Skin epidermis (tissue), 12 donors: ENCODE results near the gene DAPK1.
A peak's percentile ranks its signal among the peaks of the same experiment; 100 is the strongest.

Source experiments
- H3K27ac ChIP-seq, 21 experiments: fragments of 200-600 bp; sonication (generic) in 11 of 21; one replicate each; pipeline ENCODE4 v1.5.0; 2020; ENCODE audit warnings: mild to moderate bottlenecking in 3 of 21, inconsistent platforms in 2 of 21, moderate library complexity in 2 of 21
- H3K4me3 ChIP-seq, 7 experiments: fragments of 200-600 bp; sonication (generic) in 2 of 7; one replicate each; pipeline ENCODE4 v1.5.0; 2020; ENCODE audit warnings: inconsistent platforms in 2 of 7, mild to moderate bottlenecking in 2 of 7, moderate library complexity in 1 of 7

Gene DAPK1

DNA sequence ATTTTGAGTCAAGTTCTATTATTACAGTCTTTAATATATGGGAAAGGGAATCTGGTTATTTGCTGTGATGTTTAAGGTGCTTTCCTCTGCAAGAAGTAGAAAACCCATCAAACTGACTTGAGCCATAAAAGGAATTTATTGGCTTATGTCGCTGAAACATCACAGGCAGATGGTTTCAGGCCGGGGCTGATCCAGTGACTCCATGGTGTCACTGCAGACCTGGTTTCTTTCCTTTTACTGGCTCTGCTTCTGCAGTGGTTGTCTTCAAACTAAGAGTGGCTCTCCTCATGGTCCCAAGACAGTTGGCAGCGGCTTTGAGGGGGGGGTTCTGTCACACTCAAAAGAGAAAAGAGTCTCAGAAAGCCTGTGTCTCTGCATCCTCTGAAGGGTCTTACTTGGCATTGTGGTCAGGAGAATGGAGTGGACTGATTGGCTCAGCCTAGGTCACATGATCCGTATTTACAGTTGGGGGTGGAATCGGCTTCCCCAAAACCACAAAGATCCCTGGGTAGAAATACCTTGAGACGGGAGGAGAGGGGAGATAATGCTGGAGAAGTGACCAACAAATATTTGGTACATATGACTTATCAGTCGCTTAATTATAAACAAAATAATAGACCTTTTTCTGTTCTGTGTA, 106.3 kb downstream of the DAPK1 start:
- H3K27ac ChIP-seq, result no peak overlapping the region
- H3K4me3 ChIP-seq, result no peak overlapping the region

- Histone ChIP-seq H3K27ac (no peak overlapping the region), H3K4me3 (no peak overlapping the region)
Observed at GRCh38 chr9:87604886-87605588, 107.4 kb downstream of the DAPK1 start.

GRCh38 chr9:87605676-87606075, 108.0 kb downstream of the DAPK1 start:
- no peak overlapping the region for H3K27ac ChIP-seq
- no peak overlapping the region for H3K4me3 ChIP-seq

- Histone ChIP-seq H3K4me3 (no peak overlapping the region), H3K27ac (peak overlapping the region in 2 of 21 experiments; percentile 3 to 49)
Observed at GRCh38 chr9:87606841-87607521, 109.3 kb downstream of the DAPK1 start.

- H3K27ac ChIP-seq, result no peak overlapping the region
- H3K4me3 ChIP-seq, result no peak overlapping the region
Observed at GRCh38 chr9:87607859-87608258, 110.2 kb downstream of the DAPK1 start.

GRCh38 chr9:87609002-87609401, 111.3 kb downstream of the DAPK1 start:
- peak overlapping the region in 1 of 21 experiments; percentile 45 for H3K27ac ChIP-seq

DNA sequence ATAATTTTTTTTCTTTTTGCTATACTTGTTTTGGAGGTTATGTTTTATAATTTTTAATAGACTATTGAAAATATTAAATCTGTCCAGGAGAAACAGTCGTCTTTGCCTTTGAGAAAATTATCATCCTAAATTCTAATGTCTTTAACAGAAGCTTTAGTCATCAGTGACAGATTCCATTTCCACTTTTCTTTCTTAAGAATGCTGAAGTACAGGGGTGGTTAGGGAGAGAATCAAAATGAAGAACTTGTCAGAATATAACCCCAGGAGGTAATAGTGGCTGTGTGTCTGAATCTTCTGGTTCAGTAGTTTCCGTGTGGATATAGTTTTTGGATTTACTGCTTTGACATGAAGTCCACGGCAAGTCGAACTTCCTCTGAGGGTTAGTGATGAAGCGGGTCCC, 111.8 kb downstream of the DAPK1 start:
- Histone ChIP-seq H3K27ac (peak overlapping the region in 3 of 21 experiments; percentile 42 to 60 (median 45)), H3K4me3 (no peak overlapping the region)

More at GRCh38 chr9:87609002-87609401, 111.3 kb downstream of the DAPK1 start:
- H3K4me3 ChIP-seq, result no peak overlapping the region

- no peak overlapping the region for H3K4me3 ChIP-seq
- peak overlapping the region in 6 of 21 experiments; percentile 40 to 65 (median 47) for H3K27ac ChIP-seq
Observed at GRCh38 chr9:87610200-87611155, 112.8 kb downstream of the DAPK1 start.

DNA sequence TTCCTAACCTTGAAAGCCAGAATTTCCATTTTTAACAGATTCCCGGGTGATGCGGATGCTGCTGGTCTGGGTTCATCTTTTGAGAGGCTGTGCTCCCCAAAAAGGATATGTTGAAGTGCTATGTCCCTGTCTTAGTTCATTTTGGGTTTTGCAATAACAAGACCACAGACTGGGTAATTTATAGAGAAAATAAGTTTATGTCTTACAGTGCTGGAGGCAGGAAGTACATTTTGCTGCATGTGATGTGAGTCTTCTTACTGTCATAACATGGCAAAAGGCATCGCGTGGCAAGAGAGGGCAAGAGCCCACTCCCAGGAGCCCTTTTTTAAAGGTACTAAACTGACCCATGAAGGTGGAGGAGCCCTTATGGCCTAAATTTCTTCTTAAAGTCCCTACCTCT, 114.1 kb downstream of the DAPK1 start:
- Histone ChIP-seq H3K4me3 (no peak overlapping the region), H3K27ac (peak overlapping the region in 1 of 21 experiments; percentile 58)

DNA sequence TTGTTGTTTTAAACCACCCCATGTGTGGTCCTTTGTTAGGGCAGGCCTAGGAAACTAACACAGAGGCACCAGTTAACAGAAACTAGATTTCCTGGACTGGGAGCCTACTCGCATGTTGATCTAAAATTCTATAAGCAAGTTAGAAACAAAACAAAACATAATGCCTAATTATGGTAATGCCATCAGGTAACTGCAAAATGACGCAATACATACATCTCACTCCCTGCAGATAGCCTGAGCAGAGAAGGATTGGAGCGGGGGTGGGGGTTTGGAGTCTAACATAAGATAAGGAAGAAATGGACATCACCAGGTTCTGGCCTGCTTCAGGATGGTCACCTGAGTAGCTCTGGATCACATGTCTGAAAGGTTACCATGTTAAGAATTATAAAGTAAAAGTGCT, 114.9 kb downstream of the DAPK1 start:
- H3K4me3 ChIP-seq, result no peak overlapping the region
- peak overlapping the region in 1 of 21 experiments; percentile 3 for H3K27ac ChIP-seq

DNA sequence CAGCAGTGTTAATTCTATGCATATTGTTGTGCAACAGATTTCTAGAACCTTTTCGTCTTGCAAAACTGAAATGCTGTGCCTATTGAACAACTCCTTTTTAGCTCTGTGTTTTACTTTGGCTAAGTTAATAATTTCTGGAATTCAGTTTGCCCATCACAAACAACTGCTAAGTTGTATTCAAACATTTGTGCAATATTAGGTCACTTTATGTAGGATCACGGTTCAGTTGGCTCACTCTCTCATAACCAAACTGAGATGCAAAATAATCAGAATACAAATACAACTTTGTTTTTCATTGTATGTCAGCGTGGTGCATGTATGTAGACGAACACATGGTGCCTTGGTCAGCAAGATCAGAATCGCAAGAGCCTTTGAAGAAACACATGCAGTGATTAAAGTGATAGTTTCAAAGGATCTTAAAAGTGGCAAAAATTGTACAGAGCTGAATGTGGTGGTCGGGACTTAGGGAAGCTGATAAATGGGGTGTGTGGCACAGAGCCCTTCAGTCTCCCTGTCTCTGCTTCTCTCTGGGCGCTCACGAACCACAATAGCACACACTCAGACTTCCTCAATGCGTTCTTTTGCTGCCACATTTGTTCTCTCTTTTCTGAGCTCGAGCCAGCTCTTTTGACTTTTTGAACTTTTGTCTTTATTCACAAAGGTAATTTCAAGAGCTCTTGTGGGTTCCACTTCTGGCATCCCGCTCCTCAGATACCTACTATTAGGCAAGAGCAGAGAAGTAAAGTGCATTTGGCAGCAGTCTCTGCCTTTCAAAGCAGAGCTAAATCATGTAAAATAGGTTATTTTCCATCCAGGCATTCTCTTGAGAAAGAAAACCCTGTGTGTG, 115.8 kb downstream of the DAPK1 start:
- H3K27ac ChIP-seq, result peak overlapping the region in 1 of 21 experiments; percentile 43
- no peak overlapping the region for H3K4me3 ChIP-seq

DNA sequence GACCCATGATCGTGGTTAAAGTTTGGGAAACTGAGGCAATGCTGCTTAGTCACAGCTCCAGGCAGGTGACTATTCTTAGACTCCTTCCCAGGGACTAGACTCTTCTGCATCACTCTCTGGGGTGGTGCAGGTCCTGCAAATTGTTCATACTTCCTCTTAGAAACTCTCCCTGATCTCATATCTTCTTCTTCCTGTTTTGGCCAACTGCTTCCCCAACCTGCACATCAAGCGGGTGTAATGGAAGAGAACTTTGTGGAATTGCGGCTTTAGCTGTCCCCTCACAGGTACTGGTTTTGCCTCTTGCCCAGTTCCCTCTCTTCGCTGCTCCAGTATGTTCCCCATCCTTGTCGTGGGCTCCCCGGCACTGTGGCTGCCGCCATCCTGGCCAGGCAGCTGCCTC, 116.7 kb downstream of the DAPK1 start:
- H3K4me3 ChIP-seq, result no peak overlapping the region
- peak overlapping the region in 2 of 21 experiments; percentile 16 to 36 for H3K27ac ChIP-seq

GRCh38 chr9:87615136-87615535, 117.5 kb downstream of the DAPK1 start:
- H3K27ac ChIP-seq, result peak overlapping the region in 1 of 21 experiments; percentile 36
- no peak overlapping the region for H3K4me3 ChIP-seq

- no peak overlapping the region for H3K27ac ChIP-seq
- H3K4me3 ChIP-seq, result no peak overlapping the region
Observed at GRCh38 chr9:87615547-87616148, 118.0 kb downstream of the DAPK1 start.

- H3K27ac ChIP-seq, result no peak overlapping the region
Observed at GRCh38 chr9:87618226-87618625, 120.6 kb downstream of the DAPK1 start.

GRCh38 chr9:87618931-87619330, 121.3 kb downstream of the DAPK1 start:
- Histone ChIP-seq H3K4me3 (no peak overlapping the region), H3K27ac (no peak overlapping the region)

More at GRCh38 chr9:87618226-87618625, 120.6 kb downstream of the DAPK1 start:
- no peak overlapping the region for H3K4me3 ChIP-seq

GRCh38 chr9:87619346-87619745, 121.7 kb downstream of the DAPK1 start:
- no peak overlapping the region for H3K27ac ChIP-seq
- no peak overlapping the region for H3K4me3 ChIP-seq

- Histone ChIP-seq H3K4me3 (no peak overlapping the region), H3K27ac (no peak overlapping the region)
Observed at GRCh38 chr9:87620731-87621322, 123.2 kb downstream of the DAPK1 start.
